HG03460 (cell line): ENCODE data around the gene OR6C2.
"Not testable (repeated sequence)": the region's sequence is repeated elsewhere in the genome, so short reads cannot be mapped to it uniquely, and the experiment has no call there.

Experiments used
- ATAC-seq: cut with Tn5 transposase; IDR thresholded peaks from one replicate; pipeline ENCODE4 v1.9.1; 2021; ENCODE audit not compliant: unreplicated experiment

The OR6C2 gene

DNA sequence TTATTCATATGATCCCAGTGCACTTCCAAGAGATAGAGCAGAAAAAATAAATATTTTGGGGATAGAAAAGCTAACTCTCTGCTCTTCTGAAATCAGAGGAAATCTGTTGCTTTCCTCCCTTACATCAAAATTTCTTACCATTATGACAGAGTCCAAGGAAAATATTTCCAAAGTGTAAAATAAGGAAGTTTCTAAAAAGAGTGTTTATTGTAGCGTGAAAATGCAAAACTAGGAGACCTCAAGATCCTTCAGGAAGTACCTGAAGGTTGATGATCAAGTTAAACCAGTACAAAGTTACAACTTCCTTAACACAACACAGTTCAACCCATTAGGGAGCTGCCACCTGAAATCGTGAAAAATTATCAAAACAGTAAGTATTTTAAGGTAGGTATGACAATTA lies at the start of gene OR6C2:
Gene OR6C2, plus strand, starts transcription at position 301 of the 400 bp plus-strand sequence. CDS start 8,138 bp downstream, outside the sequence.
- ATAC-seq = no peak

DNA sequence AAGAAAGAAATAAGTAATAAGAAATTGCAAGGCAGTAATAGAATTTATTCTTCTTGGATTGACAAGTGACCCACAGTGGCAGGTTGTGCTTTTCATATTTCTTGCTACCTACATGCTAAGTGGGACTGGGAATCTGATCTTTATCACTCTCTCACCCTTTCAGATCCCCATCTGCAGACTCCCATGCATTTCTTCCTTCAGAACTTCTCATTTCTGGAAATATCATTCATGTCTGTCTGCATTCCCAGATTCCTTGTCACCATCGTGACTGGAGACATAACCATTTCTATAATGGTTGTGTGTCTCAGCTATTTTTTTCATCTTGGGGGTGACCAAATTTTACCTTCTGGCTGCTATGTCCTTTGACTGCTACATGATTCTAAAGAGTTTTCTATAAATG lies 47.5 kb upstream of the OR6C2 start:
- no peak for ATAC-seq

DNA sequence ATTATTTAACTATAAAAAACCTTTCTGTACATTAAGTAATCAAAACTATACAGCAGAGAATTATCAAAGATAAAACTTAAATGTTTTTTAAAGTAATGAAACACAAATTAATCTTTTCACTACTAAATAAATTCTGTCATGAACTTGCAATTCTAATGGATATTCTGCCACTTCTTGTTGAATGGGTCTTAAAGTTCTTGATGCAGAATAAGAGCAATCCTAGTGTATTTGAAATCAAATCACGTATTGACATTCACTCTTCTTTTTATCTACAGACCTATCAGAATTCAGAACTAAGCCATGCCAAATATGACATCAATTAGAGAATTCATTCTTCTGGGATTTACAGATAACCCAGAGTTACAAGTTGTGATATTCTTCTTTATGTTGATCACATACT lies 43.6 kb upstream of the OR6C2 start, which contains the start of gene OR6C65:
Gene OR6C65, plus strand, starts transcription at position 301 of the 400 bp plus-strand sequence. Its CDS starts 0 bp downstream, at position 301.
- no peak for ATAC-seq

DNA sequence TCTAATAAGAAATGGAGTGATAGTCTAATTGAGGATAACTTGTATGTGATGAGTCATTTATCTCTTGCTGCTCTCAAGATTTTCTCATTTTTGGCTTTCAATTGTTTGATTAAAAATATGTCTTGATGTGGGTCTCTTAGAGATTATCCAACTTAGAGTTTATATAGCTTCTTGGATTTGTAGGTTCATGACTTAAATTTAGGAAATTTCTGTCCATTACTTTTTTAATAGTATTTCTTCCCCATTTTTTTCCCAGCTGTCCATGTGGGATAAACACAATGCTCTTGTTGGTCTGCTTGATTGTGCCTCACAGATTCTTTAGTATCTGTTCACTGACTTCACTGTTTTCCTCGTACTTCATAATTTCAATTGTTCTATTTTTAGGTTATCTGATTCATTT lies 36.0 kb upstream of the OR6C2 start:
- no peak for ATAC-seq

DNA sequence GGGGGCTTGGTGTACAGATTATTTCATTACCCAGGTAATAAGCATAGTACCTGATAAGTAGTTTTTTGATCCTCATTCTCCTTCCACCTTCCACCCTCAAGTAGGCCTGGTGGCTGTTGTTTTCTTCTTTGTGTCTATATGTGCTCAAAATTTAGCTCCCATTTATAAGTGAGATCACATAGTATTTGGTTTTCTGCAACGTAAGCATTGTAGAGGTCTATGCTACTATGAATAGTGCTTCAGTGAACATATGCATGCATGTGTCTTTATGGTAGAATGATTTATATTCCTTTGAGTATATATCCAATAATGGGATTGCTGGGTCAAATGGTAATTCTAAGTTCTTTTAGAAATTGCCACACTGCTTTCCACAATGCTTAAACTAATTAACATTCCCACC lies 34.7 kb upstream of the OR6C2 start:
- ATAC-seq = not testable (repeated sequence)

DNA sequence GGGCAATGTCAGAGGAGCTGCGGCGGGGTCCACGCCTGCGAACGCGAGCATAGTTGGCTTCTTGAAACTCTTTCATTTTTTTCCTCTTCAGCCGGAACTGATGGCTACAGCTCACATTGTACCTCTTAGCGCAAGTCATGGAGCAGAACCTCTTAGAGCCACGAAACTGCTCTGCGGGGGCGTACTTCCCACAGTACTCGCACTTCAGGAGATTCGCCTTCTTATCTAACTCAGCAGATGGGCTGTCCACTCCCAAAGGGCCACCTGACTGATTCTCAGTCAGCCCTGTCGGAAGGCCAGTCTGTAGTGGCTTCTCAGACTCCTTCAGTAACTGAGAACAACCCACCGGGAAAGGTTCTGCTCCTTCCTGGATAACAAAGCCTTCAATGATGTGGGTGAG lies 31.7 kb upstream of the OR6C2 start:
- not testable (repeated sequence) for ATAC-seq

- not testable (repeated sequence) for ATAC-seq
These were observed 30.1 kb upstream of the OR6C2 start for GRCh38 chr12:55413498-55414388.

DNA sequence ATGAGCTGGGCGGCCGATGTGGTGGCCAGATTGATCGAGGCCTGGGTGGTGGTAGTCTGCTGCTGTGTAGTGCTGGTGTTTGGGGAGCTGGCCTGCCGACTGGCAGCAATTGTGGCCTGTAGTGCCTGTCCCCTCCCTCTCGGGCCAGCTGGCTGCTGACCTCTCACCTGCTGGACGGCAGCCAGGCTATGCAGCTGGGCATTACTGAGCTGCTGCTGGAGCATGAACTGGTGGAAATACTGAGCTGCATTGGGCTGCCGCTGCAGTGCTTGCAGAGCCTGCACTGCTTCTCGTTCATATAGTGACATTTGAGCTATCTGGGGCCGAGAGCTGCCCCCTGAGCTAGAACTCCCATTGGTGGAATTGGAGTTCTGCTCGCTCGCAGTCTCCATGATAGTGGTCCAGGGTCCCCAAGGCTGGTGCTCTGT lies 29.5 kb upstream of the OR6C2 start:
- ATAC-seq = not testable (repeated sequence)

DNA sequence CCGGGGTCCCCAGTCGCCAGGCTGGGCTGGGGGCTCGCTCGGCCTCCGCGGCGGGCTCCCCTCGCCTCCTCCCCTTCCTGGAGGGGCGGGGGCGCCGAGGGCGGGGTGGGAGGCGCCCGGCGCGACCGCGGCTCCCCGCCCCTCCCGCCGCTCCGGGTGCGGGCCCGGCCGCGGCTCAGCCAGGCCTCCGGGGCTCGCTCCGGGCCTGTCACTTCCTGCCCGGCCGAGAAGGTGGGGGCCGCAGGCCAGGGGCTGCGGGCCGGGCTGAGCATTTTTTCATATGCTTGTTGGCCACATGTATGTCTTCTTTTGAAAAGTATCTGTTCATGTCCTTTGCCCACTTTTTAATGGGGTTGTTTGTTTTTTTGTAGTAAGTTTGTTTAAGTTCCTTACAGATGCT lies 29.0 kb upstream of the OR6C2 start:
- not testable (repeated sequence) for ATAC-seq

- ATAC-seq = no peak
These were observed 26.9 kb upstream of the OR6C2 start for GRCh38 chr12:55416961-55417360.

DNA sequence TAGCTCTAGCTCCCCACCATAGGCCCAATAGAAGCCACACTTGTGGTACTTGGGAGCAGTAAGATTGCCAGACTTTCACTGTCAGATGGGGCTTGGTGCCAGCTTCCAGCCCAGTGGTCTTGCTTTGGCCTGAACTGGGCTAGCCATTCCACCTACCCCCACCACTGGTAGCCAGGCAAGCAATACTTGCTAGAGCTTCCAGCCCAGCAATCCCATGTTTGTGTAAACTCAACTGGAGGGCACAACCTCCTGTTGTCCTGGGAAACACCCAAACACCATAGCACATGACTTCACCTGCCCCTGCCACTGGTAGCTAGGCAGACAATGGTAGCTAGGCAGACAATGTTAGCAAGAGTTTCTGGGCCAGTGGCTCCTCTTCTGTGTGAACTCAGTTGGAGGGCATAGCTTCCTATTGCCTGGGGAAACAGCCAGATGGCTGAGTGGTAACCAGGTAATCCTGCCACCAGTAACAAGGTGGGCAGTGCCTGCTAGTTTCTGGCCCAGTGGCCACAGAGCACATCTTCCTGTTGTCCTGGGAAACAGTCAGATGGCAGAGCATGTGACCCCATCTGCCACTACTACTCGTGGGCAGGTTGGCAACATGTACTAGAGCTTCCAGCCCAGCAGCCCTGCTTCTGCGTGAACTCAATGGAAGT lies 23.4 kb upstream of the OR6C2 start:
- no peak for ATAC-seq

- no peak for ATAC-seq
These were observed 17.9 kb upstream of the OR6C2 start, which contains the start of gene OR6C76 for GRCh38 chr12:55425954-55426353. Gene OR6C76, plus strand, starts transcription at chr12:55426254. Its CDS starts 0 bp downstream, at chr12:55426254.

DNA sequence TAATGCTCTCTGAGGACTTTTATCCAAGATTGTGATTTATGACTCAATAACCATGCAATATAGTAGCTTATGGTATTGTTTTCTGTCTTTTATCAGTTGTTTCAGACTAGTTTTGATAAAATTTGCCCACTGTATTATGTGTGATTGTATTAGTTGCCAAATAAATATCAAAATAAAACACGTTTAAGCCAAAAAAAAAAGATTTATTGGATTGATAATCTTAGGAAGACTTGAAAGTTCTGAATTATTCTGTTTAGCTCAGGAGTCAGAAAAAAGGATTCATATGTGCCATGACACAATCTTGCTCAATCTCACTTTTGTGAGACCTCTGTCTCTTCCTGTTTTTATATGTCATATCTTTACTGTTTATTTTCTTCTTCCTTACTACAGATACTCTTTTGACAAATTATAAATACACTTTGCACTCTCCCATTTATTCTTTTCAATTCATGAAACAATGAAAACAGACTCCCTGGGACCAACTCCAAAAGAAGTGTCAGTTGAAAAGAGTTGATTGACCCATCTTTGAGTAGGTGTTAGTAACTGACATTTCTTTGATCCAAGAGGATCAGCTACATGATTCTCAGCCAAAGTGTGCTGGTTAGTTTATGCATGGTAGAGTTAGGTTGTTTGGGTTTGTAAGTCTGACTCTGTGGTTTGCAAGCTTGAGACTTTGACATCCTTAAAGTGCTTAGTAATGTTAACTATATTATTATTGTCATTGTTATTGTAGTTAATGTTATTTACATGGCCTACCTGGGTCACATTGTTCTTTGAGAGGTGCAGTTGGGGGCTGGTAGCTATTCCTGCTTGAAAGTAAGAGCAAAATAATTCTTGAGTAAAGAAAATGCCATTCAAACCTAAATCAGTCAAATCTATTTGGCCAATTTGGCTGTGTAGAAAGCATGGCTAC lies 15.3 kb upstream of the OR6C2 start:
- no peak for ATAC-seq

DNA sequence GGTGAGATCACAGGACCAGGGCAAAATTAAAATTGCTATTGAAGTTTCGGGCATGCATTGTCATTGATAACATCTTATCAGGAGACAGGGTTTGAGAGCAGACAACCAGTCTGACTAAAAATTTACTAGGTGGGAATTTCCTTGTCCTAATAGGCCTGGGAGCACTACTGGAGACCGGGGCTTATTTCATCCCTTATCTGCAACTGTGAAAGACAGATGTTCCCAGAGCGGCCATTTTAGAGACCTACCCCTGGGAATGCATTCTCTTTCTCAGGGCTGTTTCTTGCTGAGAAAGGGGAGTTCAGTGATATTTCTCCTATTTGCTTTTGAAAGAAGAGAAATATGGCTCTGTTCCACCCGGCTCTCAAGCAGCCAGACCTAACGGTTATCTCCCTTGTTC lies 2.6 kb upstream of the OR6C2 start:
- not testable (repeated sequence) for ATAC-seq

GRCh38 chr12:55445357-55445756 lies 1.5 kb downstream of the OR6C2 start:
- no peak for ATAC-seq

DNA sequence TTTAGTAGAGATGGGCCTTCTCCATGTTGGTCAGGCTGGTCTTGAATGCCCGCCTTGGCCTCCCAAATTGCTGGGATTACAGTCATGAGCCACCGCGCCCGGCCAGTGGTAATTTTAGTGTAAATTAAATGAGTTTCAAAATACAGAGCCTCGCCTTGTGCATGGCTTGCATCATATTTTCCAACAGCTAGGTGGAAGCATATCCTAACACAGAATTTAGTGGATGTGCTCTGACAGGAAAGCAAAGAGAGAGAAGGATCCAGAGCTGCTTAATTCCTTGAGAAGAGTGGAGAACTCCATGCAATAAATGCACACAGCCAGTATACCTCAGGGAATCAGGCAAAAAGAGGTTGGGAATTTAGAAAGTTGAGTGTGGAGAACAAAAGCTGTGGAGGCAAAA lies 2.5 kb downstream of the OR6C2 start:
- ATAC-seq = no peak

GRCh38 chr12:55448825-55449224 lies 4.9 kb downstream of the OR6C2 start:
- no peak for ATAC-seq

DNA sequence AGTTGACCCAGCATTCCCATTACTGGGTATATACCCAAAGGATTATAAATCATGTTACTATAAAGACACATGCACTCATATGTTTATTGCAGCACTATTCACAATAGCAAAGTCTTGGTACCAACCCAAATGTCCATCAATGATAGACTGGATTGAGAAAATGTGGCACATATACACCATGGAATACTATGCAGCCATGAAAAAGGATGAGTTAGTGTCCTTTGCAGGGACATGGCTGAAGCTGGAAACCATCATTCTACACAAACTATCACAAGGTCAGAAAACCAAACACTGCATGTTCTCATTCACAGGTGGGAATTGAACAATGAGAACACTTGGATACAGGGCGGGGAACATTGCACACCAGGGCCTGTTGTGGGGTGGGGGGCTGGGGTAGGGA lies 21.1 kb downstream of the OR6C2 start:
- not testable (repeated sequence) for ATAC-seq

DNA sequence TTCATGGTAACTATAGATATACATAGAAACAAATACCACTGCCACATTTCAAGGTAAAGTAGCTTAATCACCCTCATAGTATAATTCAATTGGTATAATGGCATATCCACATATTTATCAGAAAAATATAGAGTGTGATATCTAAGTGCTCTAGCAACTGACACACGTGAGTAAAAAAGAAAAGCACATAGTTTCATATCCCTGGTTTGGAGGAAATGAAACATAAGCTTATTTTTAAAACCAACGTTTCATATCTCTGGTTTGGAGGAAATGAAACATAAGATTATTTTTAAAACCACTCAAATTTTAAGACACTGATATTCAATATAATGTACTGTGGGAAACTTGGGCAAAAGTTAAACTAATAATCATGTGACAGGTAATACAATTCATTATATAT lies 24.0 kb downstream of the OR6C2 start:
- no peak for ATAC-seq

DNA sequence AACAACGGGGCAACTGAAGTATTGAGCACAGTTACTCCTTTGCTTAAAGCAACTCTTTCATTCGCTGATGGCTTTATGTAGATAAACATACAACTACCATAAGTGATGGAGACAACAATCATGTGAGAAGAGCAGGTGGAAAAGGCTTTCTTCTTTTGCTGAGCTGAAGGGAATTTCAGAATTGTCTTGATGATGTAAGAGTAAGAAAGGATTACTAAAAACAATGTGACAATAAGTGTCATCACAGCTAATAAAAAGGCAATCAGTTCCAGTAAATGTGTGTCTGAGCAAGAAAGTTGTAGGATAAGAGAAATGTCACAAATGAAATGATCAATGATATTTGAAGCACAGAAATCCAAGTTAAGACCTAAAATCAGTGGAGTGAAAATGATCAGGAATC lies 25.4 kb downstream of the OR6C2 start:
- no peak for ATAC-seq
